Endodermal cell (in vitro differentiated cells): Measurements from ENCODE around the gene HELZ2. TPM values are rescaled to one million over a fixed set of nuclear protein-coding genes. Genes with fewer than 3 reads are reported as not detected.

Source experiments
- DNase-seq: peaks from one replicate; pipeline ENCODE4 v3.0.0-alpha.2; 2017
- H3K27ac ChIP-seq: 2 replicates; pipeline ENCODE4 v1.5.1; 2013; ENCODE audit warnings: mild to moderate bottlenecking, low read depth, low read length, moderate library complexity
- H3K27me3 ChIP-seq: 2 replicates; pipeline ENCODE4 v1.6.1; 2013; ENCODE audit warnings: mild to moderate bottlenecking, low read length, moderate library complexity; ENCODE audit not compliant: insufficient read depth, control insufficient read depth, poor library complexity, severe bottlenecking
- H3K36me3 ChIP-seq: 2 replicates; pipeline ENCODE4 v1.7.0; 2013; ENCODE audit warnings: mild to moderate bottlenecking, low read length, moderate library complexity; ENCODE audit not compliant: control insufficient read depth, insufficient read depth
- H3K4me1 ChIP-seq: one replicate; pipeline ENCODE4 v1.7.0; 2013; ENCODE audit warnings: low read length; ENCODE audit not compliant: control insufficient read depth, insufficient read depth
- H3K4me3 ChIP-seq: 2 replicates; pipeline ENCODE4 v1.5.1; 2013; ENCODE audit warnings: mild to moderate bottlenecking, low read length, moderate library complexity
- H3K9ac ChIP-seq: 2 replicates; pipeline ENCODE4 v1.6.1; 2013; ENCODE audit warnings: mild to moderate bottlenecking, low read length, moderate library complexity; ENCODE audit not compliant: poor library complexity, severe bottlenecking; ENCODE audit errors: extremely low read depth
- H3K9me3 ChIP-seq: 2 replicates; pipeline ENCODE4 v1.6.1; 2013; ENCODE audit warnings: mild to moderate bottlenecking, low read length, moderate library complexity; ENCODE audit not compliant: control insufficient read depth
- H3K27ac Mint-ChIP-seq: 2 replicates; pipeline ENCODE4 v1.8.0; 2020; ENCODE audit warnings: mixed read lengths
- H3K27me3 Mint-ChIP-seq: 2 replicates; pipeline ENCODE4 v1.8.0; 2021; ENCODE audit warnings: mild to moderate bottlenecking, mixed read lengths; ENCODE audit not compliant: insufficient read depth
- H3K36me3 Mint-ChIP-seq: 2 replicates; pipeline ENCODE4 v1.8.0; 2020; ENCODE audit warnings: low read depth, mixed read lengths
- H3K4me1 Mint-ChIP-seq: 2 replicates; pipeline ENCODE4 v1.8.0; 2020; ENCODE audit warnings: mixed read lengths
- H3K4me3 Mint-ChIP-seq: 2 replicates; pipeline ENCODE4 v1.8.0; 2020; ENCODE audit warnings: mild to moderate bottlenecking, moderate library complexity, mixed read lengths
- H3K9me3 Mint-ChIP-seq: 2 replicates; pipeline ENCODE4 v1.8.0; 2020; ENCODE audit warnings: mild to moderate bottlenecking, mixed read lengths
- CTCF ChIP-seq: fragments of 200-600 bp; sonication (generic); conservative IDR thresholded peaks from 2 replicates; pipeline ENCODE4 v1.5.0; 2021; ENCODE audit warnings: antibody characterized with exemption, mild to moderate bottlenecking
- WGBS, 2 experiments: methylation state at CpG; one replicate each; pipeline versions ENCODE4 v1.1.5 to v1.1.7; 2013; ENCODE audit warnings: missing lambda C conversion rate in 2 of 2, mixed read lengths in 1 of 2; ENCODE audit not compliant: insufficient coverage in 1 of 2, insufficient read length in 1 of 2; 5-methylcytosine and 5-hydroxymethylcytosine counted together
- total RNA-seq, 2 donors: library from RNA; stranded (reverse); fragmentation: NEBNext Ultra II Directional in 1 of 2; extraction: Animal tissue kit (Norgen Biotek cat#: 25700) in 1 of 2; gene quantifications; 2 replicates in 1 of 2; 3 replicates in 1 of 2; pipeline ENCODE4 v1.2.1, GENCODE V29; 2021

The HELZ2 gene
- total RNA-seq, 2 donors from 2014 or later, result 34.5 to 37.0 TPM

GRCh38 chr20:63595416-63596127 lies 21.5 kb upstream of the HELZ2 start:
- DNase-seq, result peak; percentile 39
- H3K9me3 ChIP-seq, result no peaks in the 10 kb centered on the region
- no peak overlapping the region for H3K4me3 Mint-ChIP-seq
- 92 to 97% methylated on average over 18 to 30 of the region's 30 CpGs for WGBS, 2 experiments
- no peaks in the 10 kb centered on the region for H3K27me3 ChIP-seq
- no peak overlapping the region for H3K27ac ChIP-seq
- no peak overlapping the region for H3K27ac Mint-ChIP-seq
- H3K4me1 ChIP-seq, result no peaks in the 10 kb centered on the region
- H3K27me3 Mint-ChIP-seq, result no peaks in the 10 kb centered on the region
- H3K4me3 ChIP-seq, result no peak overlapping the region
- H3K9ac ChIP-seq, result no peak overlapping the region
- no peaks in the 10 kb centered on the region for H3K4me1 Mint-ChIP-seq
- no peak for TF ChIP-seq CTCF
- H3K36me3 Mint-ChIP-seq, result peaks cover 38% of the 10 kb centered on the region
- no peaks in the 10 kb centered on the region for H3K9me3 Mint-ChIP-seq
- H3K36me3 ChIP-seq, result no peaks in the 10 kb centered on the region

GRCh38 chr20:63594043-63594561 lies 20.1 kb upstream of the HELZ2 start:
- H3K4me1 Mint-ChIP-seq, result no peaks in the 10 kb centered on the region

GRCh38 chr20:63592661-63593060 lies 18.6 kb upstream of the HELZ2 start:
- Mint-ChIP-seq H3K4me3 (no peak overlapping the region), H3K36me3 (peaks cover 31% of the 10 kb centered on the region), H3K27me3 (no peaks in the 10 kb centered on the region), H3K27ac (no peak overlapping the region), H3K9me3 (no peaks in the 10 kb centered on the region), H3K4me1 (peaks cover under 1% of the 10 kb centered on the region)
- H3K4me3 ChIP-seq, result no peak overlapping the region
- no peaks in the 10 kb centered on the region for H3K27me3 ChIP-seq
- no peak for TF ChIP-seq CTCF
- H3K4me1 ChIP-seq, result no peaks in the 10 kb centered on the region
- no peak overlapping the region for H3K9ac ChIP-seq
- H3K9me3 ChIP-seq, result no peaks in the 10 kb centered on the region
- 91 to 97% methylated on average over 10 to 13 of the region's 13 CpGs for WGBS, 2 experiments
- no peak for DNase-seq
- no peaks in the 10 kb centered on the region for H3K36me3 ChIP-seq
- no peak overlapping the region for H3K27ac ChIP-seq

More at GRCh38 chr20:63594043-63594561, 20.1 kb upstream of the HELZ2 start:
- Histone ChIP-seq H3K4me3 (no peak overlapping the region), H3K27me3 (no peaks in the 10 kb centered on the region), H3K36me3 (no peaks in the 10 kb centered on the region), H3K27ac (no peak overlapping the region), H3K9me3 (no peaks in the 10 kb centered on the region), H3K9ac (no peak overlapping the region), H3K4me1 (no peaks in the 10 kb centered on the region)
- Mint-ChIP-seq H3K27me3 (no peaks in the 10 kb centered on the region), H3K9me3 (no peaks in the 10 kb centered on the region), H3K4me3 (no peak overlapping the region), H3K36me3 (peaks cover 39% of the 10 kb centered on the region), H3K27ac (no peak overlapping the region)
- DNase-seq, result no peak
- 90 to 91% methylated on average over 10 of the region's 10 CpGs for WGBS, 2 experiments
- no peak for TF ChIP-seq CTCF
